Activated T-helper 1 cell treated with anti-CD3 and anti-CD28 coated beads, Interleukin-12 subunit alpha, Interleukin-12 subunit beta, Interleukin-2, Interleukin-4 antibody, amounts not matched to agents 30 ng/mL and 10 ng/mL and 1 ng/mL, durations not matched to agents 14 hours and 24 hours and 36 hours (primary cell): ENCODE data around the gene LRP4. TPM values are rescaled to one million over a fixed set of nuclear protein-coding genes. Genes with fewer than 3 reads are reported as not detected.
"Not testable (repeated sequence)": the region's sequence is repeated elsewhere in the genome, so short reads cannot be mapped to it uniquely, and the experiment has no call there.

Experiments
- DNase-seq: peaks from one replicate; pipeline ENCODE4 v3.0.0; 2021; ENCODE audit warnings: low spot score
- H3K27ac Mint-ChIP-seq: one replicate; pipeline ENCODE4 v1.8.0; 2021; ENCODE audit warnings: mild to moderate bottlenecking, mixed read lengths
- H3K27me3 Mint-ChIP-seq: one replicate; pipeline ENCODE4 v1.8.0; 2022; ENCODE audit warnings: mild to moderate bottlenecking, moderate library complexity, mixed read lengths; ENCODE audit not compliant: insufficient read depth
- H3K36me3 Mint-ChIP-seq: one replicate; pipeline ENCODE4 v1.8.0; 2021; ENCODE audit warnings: low read depth, mixed read lengths
- H3K4me1 Mint-ChIP-seq: one replicate; pipeline ENCODE4 v1.8.0; 2021; ENCODE audit warnings: low read depth, mixed read lengths
- H3K4me3 Mint-ChIP-seq: one replicate; pipeline ENCODE4 v1.8.0; 2021; ENCODE audit warnings: mild to moderate bottlenecking, moderate library complexity, mixed read lengths
- H3K9me3 Mint-ChIP-seq: one replicate; pipeline ENCODE4 v1.8.0; 2021; ENCODE audit warnings: mixed read lengths
- intact Hi-C: fragments of 100-400 bp; cut with micrococcal nuclease; formaldehyde crosslinking; loops from one replicate; pipeline ENCODE4 v1.15.1; 2024
- total RNA-seq: library from RNA; stranded (reverse); gene quantifications from 2 replicates; pipeline ENCODE4 v1.2.3, GENCODE V29; 2022

The LRP4 gene
- total RNA-seq: 0.08 and 0.15 TPM in 2 replicates

GRCh38 chr11:46918083-46918787, at the start of gene LRP4:
Gene LRP4, minus strand, starts transcription at chr11:46918550. Its CDS starts 171 bp downstream, at chr11:46918379.
- peaks cover 2% of the 10 kb centered on the region for H3K36me3 Mint-ChIP-seq
- H3K27me3 Mint-ChIP-seq: peaks cover 62% of the 10 kb centered on the region
- H3K4me1 Mint-ChIP-seq: peaks cover 24% of the 10 kb centered on the region
- no peaks in the 10 kb centered on the region for H3K9me3 Mint-ChIP-seq
- intact Hi-C loops: no loop called here
- peak within 1 kb of the TSS; percentile 71 for H3K4me3 Mint-ChIP-seq
- DNase-seq: peak; percentile 16
- peak within 1 kb of the TSS; percentile 44 for H3K27ac Mint-ChIP-seq

- H3K9me3 Mint-ChIP-seq: no peaks in the 10 kb centered on the region
- no peak overlapping the region for H3K27ac Mint-ChIP-seq
- no peaks in the 10 kb centered on the region for H3K36me3 Mint-ChIP-seq
- no peaks in the 10 kb centered on the region for H3K4me1 Mint-ChIP-seq
- intact Hi-C loops: no loop called here
- no peak overlapping the region for H3K4me3 Mint-ChIP-seq
- no peaks in the 10 kb centered on the region for H3K27me3 Mint-ChIP-seq
- DNase-seq: no peak
Measured at GRCh38 chr11:46967962-46968361, 49.6 kb upstream of the LRP4 start.

- Mint-ChIP-seq H3K36me3 (no peaks in the 10 kb centered on the region), H3K9me3 (no peaks in the 10 kb centered on the region), H3K4me1 (no peaks in the 10 kb centered on the region), H3K4me3 (no peak overlapping the region), H3K27ac (no peak overlapping the region), H3K27me3 (no peaks in the 10 kb centered on the region)
- intact Hi-C loops: no loop called here
- DNase-seq: no peak
Measured at GRCh38 chr11:46966773-46967172, 48.4 kb upstream of the LRP4 start.

- Mint-ChIP-seq H3K4me1 (no peaks in the 10 kb centered on the region), H3K9me3 (peaks cover 12% of the 10 kb centered on the region)
- intact Hi-C loops: no loop called here
Measured at GRCh38 chr11:46963844-46964243, 45.5 kb upstream of the LRP4 start.

GRCh38 chr11:46961886-46962285, 43.5 kb upstream of the LRP4 start:
- H3K27me3 Mint-ChIP-seq, H3K4me3 Mint-ChIP-seq, H3K36me3 Mint-ChIP-seq, intact Hi-C loops, DNase-seq, H3K27ac Mint-ChIP-seq, H3K4me1 Mint-ChIP-seq: not testable (repeated sequence)
- H3K9me3 Mint-ChIP-seq: peaks cover 15% of the 10 kb centered on the region

More at GRCh38 chr11:46963844-46964243, 45.5 kb upstream of the LRP4 start:
- peaks cover 5% of the 10 kb centered on the region for H3K36me3 Mint-ChIP-seq
- no peaks in the 10 kb centered on the region for H3K27me3 Mint-ChIP-seq
- no peak for DNase-seq
- no peak overlapping the region for H3K4me3 Mint-ChIP-seq
- no peak overlapping the region for H3K27ac Mint-ChIP-seq

GRCh38 chr11:46961041-46961440, 42.7 kb upstream of the LRP4 start:
- Mint-ChIP-seq H3K27ac (no peak overlapping the region), H3K4me3 (no peak overlapping the region), H3K4me1 (no peaks in the 10 kb centered on the region), H3K36me3 (peaks cover 9% of the 10 kb centered on the region), H3K27me3 (no peaks in the 10 kb centered on the region), H3K9me3 (peaks cover 15% of the 10 kb centered on the region)
- no peak for DNase-seq
- intact Hi-C loops: no loop called here

- H3K4me1 Mint-ChIP-seq: no peaks in the 10 kb centered on the region
- peaks cover 9% of the 10 kb centered on the region for H3K36me3 Mint-ChIP-seq
- intact Hi-C loops: no loop called here
- H3K9me3 Mint-ChIP-seq: peaks cover 15% of the 10 kb centered on the region
- H3K27me3 Mint-ChIP-seq: no peaks in the 10 kb centered on the region
- DNase-seq: no peak
- H3K27ac Mint-ChIP-seq: no peak overlapping the region
- H3K4me3 Mint-ChIP-seq: no peak overlapping the region
Measured at GRCh38 chr11:46958777-46959176, 40.4 kb upstream of the LRP4 start.

- H3K4me1 Mint-ChIP-seq: peaks cover 16% of the 10 kb centered on the region
- no peak overlapping the region for H3K4me3 Mint-ChIP-seq
- H3K27ac Mint-ChIP-seq: no peak overlapping the region
- peaks cover 7% of the 10 kb centered on the region for H3K36me3 Mint-ChIP-seq
- intact Hi-C loops: no loop called here
- H3K27me3 Mint-ChIP-seq: no peaks in the 10 kb centered on the region
- no peak for DNase-seq
- H3K9me3 Mint-ChIP-seq: no peaks in the 10 kb centered on the region
Measured at GRCh38 chr11:46953093-46953492, 34.7 kb upstream of the LRP4 start.

- Mint-ChIP-seq H3K27ac (no peak overlapping the region), H3K36me3 (peaks cover 7% of the 10 kb centered on the region), H3K4me3 (no peak overlapping the region), H3K9me3 (no peaks in the 10 kb centered on the region), H3K4me1 (peaks cover 16% of the 10 kb centered on the region), H3K27me3 (no peaks in the 10 kb centered on the region)
- DNase-seq: no peak
- intact Hi-C loops: no loop called here
Measured at GRCh38 chr11:46952553-46952952, 34.2 kb upstream of the LRP4 start.

- H3K27ac Mint-ChIP-seq: no peak overlapping the region
- no peaks in the 10 kb centered on the region for H3K9me3 Mint-ChIP-seq
- peaks cover 16% of the 10 kb centered on the region for H3K4me1 Mint-ChIP-seq
- no peaks in the 10 kb centered on the region for H3K27me3 Mint-ChIP-seq
- no peak overlapping the region for H3K4me3 Mint-ChIP-seq
- intact Hi-C loops: no loop called here
- peaks cover 7% of the 10 kb centered on the region for H3K36me3 Mint-ChIP-seq
- no peak for DNase-seq
Measured at GRCh38 chr11:46951864-46952263, 33.5 kb upstream of the LRP4 start.

GRCh38 chr11:46949297-46949696, 30.9 kb upstream of the LRP4 start:
- Mint-ChIP-seq H3K4me3 (no peak overlapping the region), H3K9me3 (no peaks in the 10 kb centered on the region), H3K27me3 (no peaks in the 10 kb centered on the region), H3K27ac (no peak overlapping the region), H3K4me1 (peaks cover 16% of the 10 kb centered on the region), H3K36me3 (peaks cover 9% of the 10 kb centered on the region)
- intact Hi-C loops: no loop called here
- DNase-seq: no peak

GRCh38 chr11:46948378-46949131, 30.2 kb upstream of the LRP4 start:
- H3K9me3 Mint-ChIP-seq: no peaks in the 10 kb centered on the region

GRCh38 chr11:46947399-46948077, 29.2 kb upstream of the LRP4 start:
- Mint-ChIP-seq H3K4me3 (no peak overlapping the region), H3K27ac (no peak overlapping the region), H3K27me3 (no peaks in the 10 kb centered on the region), H3K9me3 (no peaks in the 10 kb centered on the region), H3K4me1 (peaks cover 9% of the 10 kb centered on the region), H3K36me3 (peaks cover 3% of the 10 kb centered on the region)
- intact Hi-C loops: no loop called here
- no peak for DNase-seq

More at GRCh38 chr11:46948378-46949131, 30.2 kb upstream of the LRP4 start:
- intact Hi-C loops: no loop called here
- DNase-seq: no peak
- Mint-ChIP-seq H3K27ac (no peak overlapping the region), H3K27me3 (no peaks in the 10 kb centered on the region), H3K36me3 (peaks cover 9% of the 10 kb centered on the region), H3K4me1 (peaks cover 16% of the 10 kb centered on the region), H3K4me3 (no peak overlapping the region)
